ENCODE data around the gene PRDM16.

- TF ChIP-seq, protein P1, sequence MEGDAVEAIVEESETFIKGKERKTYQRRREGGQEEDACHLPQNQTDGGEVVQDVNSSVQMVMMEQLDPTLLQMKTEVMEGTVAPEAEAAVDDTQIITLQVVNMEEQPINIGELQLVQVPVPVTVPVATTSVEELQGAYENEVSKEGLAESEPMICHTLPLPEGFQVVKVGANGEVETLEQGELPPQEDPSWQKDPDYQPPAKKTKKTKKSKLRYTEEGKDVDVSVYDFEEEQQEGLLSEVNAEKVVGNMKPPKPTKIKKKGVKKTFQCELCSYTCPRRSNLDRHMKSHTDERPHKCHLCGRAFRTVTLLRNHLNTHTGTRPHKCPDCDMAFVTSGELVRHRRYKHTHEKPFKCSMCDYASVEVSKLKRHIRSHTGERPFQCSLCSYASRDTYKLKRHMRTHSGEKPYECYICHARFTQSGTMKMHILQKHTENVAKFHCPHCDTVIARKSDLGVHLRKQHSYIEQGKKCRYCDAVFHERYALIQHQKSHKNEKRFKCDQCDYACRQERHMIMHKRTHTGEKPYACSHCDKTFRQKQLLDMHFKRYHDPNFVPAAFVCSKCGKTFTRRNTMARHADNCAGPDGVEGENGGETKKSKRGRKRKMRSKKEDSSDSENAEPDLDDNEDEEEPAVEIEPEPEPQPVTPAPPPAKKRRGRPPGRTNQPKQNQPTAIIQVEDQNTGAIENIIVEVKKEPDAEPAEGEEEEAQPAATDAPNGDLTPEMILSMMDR (IDR thresholded peaks at IDR 0.05): no peak
- no peak for TF ChIP-seq POLR2A (IDR thresholded peaks at IDR 0.05)
Measured at GRCh38 chr1:3111348-3112021, 42.5 kb downstream of the PRDM16 start.

Measured in thyroid gland (tissue), 4 donors.